HG02763 (cell line): Measurements from ENCODE around the gene TET2.
"Not testable (repeated sequence)": the region's sequence is repeated elsewhere in the genome, so short reads cannot be mapped to it uniquely, and the experiment has no call there.

ENCODE experiments used
- ATAC-seq: cut with Tn5 transposase; IDR thresholded peaks from one replicate; pipeline ENCODE4 v1.9.1; 2021; ENCODE audit warnings: mild to moderate bottlenecking, moderate library complexity; ENCODE audit not compliant: unreplicated experiment

TET2 gene

DNA sequence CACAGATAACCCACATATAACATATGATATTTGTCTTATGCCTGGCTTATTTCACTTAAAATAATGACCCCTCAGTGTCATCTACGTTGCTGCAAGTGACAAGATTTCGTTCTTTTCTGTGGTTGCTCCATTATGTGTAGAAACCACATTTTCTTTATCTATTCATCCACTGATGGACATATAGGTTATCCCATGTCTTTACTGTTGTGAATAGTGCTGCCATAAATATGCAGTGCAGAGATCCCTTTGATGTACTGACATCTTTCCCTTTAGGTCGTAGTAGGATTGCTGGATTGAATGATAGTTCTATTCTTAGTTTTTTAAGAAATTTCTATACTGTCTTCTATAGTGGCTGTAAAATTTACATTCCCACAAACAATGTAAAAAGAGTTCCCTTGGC, 135.8 kb downstream of the TET2 start:
- no peak for ATAC-seq

DNA sequence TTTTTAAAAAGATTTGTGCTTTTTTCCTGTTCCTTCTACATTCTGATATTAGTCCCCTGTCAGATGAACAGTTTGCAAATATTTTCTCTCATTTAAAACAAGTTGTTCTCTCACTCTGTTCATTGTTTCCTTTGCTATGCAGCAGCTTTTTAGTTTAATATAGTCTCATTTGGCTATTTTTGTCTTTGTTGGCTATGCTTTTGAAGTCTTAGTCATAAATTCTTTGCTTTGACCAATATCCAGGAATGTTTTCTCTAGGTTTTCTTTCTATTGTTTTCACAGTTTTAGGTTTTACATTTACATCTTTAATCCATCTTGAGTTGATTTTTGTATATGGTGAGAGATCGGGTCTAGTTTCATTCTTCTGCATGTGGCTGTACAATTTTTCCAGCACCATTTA, 136.8 kb downstream of the TET2 start:
- ATAC-seq: no peak

DNA sequence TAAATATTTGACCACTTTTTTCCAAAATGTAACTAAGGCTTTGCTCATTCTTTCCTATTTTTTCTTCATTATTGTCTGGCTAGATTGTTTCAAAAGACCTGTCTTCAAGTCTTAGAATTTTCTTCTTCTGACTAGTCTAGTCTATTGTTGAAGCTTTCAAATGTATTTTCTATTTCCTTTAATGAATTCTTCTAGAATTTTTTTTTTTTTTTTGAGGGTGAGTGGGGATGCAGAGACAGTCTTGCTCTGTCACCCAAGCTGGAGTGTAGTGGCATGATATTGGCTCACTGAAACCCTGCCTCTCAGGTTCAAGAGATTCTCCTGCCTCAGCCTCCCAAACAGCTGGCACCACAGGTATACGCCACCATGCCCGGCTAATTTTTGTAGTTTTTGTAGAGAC, 141.4 kb downstream of the TET2 start:
- no peak for ATAC-seq

DNA sequence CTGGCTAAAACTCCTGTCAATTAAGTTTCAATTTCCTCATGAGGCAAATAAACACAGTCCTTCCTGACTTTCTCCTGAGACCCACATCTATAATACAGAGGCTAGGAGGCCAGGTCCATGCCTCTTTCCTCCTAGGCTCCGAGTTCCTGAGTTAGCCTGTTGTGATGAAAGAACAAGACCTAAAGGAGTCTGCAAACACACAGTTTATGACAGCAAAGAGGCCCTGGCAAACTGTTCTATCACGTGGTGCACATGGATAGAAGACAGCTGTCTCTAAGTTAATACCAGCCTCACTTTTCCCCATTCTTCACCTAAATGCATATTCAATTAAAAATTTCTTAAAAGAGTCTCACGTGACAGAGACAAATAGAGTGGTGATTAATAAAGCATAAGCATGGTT, 145.2 kb downstream of the TET2 start:
- no peak for ATAC-seq

DNA sequence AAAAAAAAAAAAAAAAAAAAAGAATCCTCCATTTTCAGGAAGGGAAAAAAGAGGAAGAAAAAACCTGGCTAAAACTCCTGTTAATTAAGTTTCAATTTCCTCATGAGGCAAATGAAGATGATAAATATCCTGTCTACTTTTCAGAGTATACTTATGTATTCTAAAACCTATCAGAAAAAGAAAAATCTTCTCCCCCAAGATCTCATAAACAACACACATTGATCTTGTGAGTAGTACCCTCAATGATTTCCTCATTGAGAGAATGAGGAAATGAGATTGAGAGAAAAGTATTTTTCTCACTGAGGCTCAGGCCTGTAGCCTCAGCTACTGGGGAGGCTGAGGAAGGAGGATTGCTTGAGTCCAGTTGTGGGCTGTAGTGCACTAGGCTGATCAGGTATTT, 146.7 kb downstream of the TET2 start:
- no peak for ATAC-seq

DNA sequence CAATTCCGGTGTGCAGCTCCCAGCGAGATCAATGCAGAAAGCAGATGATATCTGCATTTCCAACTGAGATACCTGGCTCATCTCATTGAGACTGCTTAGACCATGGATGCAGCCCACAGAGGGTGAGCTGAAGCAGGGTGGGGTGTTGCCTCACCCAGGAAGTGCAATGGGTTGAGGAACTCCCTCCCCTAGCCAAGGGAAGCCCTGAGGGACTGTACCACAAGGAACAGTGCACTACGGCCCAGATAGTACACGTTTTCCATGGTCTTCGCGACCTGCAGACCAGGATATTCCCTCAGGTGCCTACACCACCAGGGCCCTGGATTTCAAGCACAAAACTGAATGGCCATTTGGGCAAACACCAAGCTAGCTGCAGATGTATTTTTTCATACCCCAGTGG, 150.0 kb downstream of the TET2 start:
- ATAC-seq: no peak

DNA sequence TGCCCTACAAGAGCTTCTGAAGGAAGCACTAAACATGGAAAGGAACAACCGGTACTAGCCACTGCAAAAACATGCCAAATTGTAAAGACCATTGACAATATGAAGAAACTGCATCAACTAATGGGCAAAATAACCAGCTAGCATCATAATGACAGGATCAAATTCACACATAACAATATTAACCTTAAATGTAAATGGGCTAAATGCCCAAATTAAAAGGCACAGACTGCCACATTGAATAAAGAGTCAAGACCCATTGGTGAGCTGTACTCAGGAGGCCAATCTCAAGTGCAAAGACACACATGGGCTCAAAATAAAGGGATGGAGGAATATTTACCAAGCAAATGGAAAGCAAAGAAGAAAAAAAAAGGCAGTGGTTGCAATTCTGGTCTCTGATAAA, 152.4 kb downstream of the TET2 start:
- ATAC-seq: not testable (repeated sequence)

DNA sequence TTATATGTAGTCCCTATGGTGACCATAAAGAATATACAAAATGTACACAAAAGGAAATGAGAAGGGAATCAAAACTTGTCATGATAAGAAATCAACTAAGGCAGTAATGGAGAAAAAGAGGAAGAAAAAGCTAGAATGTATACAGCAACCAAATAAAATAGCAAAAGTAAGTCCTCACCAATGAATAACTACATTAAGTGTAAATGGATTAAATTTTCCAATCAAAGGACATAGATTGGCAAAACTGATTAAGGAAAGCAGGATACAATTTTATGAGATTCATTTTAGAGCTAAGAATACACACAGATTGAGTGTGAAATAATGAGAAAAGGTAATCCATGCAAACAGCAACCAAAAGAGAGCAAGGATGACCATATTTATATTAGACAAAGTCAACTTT, 157.4 kb downstream of the TET2 start:
- ATAC-seq: no peak

DNA sequence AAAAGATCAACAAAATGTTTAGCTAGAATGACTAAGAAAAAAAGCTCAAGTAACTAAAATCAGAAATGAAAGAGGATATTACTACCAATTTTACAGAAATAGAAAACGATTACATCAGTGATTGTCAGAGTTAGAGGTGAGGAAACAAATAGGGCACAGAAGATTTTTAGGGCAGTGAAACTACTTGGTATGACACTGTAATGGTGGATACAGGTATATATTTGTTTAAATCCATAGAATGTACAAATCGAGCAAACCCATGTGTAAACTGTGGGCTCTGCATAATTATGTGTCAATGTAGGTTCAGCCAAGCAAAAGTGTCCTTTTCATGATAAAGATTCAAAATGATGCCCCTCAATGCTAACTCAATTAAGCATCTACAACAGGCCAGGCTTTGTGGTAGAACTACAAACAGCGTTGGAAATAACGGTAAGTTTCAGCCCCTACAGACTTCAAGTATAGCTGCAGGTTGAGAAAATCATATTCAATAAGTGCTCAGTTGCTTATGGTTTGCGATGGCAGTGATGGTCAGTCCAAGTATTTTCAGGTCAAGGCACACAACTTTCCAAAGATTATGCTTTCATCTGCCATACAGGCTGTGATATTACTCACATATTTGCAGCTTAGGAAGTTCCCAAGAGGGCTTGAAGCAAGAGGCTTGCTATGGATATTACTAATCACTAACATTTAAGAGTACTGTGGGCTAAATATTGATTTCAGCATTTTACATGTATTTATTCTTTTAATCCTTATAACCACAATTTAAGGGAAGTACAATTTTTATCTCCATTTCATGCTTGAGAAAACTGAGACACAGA, 158.6 kb downstream of the TET2 start:
- ATAC-seq: no peak

DNA sequence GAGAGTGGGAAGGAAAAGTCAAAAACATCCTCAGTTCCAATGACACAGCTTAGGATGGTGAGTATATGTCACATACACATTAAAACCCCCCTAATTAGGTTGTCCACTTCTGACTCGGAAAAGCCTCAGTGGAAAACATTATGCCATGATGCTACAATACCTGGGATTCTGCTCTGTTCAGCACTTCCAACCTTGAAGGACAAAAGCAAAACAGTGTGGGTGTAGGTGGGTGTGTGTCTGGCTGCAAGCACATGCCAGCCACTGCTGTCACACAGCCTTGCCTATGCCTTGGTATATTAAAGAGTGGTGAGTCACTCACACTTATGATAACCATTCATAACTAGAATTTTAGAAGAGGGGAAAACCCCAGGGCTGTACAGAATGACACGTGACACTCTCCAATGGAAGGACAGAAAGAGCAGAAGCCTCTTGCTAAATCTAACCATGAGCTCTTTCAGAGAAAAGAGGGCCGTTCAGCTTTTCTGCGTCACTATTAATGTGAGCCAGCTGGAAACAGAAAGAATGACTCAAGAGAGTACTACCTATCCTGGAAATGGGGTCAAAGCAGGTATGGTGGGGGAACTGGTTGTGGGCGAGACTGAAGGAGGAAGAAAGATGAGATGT, 159.6 kb downstream of the TET2 start:
- ATAC-seq: peak; percentile 89

DNA sequence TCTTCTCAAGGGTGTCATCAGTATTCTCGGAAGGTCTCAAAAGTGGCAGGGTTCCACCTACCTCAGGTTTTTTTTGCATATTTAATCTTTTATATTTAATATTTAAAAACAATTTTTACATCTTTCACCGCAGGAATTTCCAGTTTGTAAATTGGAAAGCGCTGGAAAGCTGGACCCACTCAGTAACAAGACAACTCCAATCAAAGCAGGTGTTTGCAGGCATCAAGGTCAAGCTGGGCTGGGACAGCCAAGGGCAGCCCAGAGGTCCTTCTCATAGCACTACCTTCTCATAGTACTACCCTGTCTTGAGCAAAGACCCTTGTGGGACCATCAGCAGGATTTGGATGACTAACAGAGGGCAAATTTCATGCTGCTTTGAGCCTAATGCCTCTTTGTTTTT, 160.1 kb downstream of the TET2 start:
- no peak for ATAC-seq

DNA sequence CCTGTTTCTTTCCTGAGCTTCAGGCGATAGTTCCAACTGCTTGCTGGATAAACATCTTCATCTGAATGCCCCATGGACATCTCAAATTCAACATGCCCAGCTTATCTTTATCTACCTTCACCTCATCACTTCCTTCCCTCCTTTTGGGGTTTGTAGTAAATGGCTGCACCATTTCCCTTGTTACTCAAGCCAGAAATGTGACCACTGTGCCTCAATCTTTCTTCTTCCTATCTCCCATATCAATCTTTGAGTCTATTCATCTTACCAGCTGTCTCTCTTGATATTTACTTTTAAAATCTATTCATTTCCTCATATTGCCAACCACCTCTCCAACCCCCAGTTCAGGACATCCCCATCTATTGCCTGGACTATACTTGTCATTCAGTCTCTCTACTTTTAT, 171.8 kb downstream of the TET2 start:
- ATAC-seq: no peak

DNA sequence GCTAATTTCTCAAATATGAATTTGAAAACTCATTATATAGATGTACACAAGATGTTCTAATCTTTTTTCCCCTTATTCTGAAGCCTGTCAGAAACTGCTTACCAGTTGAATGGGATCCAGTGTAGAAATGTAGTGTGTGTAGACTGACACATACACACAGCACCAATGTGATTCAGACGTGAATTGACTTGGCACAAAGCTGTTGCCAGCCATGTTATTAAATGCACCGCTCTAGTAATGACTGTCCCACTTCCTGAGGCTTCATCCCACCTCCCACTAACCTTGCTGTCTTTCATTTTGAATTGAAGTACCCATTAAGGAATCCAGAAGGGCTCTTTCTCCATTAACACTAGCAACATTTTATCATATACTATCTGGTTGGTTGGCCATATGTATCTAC, 180.5 kb downstream of the TET2 start:
- no peak for ATAC-seq

DNA sequence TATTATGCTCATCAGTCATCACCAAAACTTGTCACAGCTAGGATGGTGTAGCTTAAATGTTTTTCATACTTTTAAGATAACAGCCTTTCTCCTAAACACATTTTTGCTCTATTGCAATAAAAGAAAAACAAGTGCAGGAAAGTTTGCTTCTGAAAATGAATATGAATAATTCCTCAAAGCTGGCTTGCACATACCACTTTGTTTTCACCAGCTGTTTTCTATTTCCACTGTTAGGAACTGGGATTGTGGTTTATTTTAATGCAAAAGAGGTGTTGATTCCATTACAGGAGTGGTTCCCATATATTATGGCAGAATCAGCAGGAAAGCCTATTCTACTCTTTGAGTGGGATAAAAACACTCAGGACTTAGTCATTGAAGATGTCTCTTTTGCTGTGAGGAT, 181.3 kb downstream of the TET2 start:
- no peak for ATAC-seq

DNA sequence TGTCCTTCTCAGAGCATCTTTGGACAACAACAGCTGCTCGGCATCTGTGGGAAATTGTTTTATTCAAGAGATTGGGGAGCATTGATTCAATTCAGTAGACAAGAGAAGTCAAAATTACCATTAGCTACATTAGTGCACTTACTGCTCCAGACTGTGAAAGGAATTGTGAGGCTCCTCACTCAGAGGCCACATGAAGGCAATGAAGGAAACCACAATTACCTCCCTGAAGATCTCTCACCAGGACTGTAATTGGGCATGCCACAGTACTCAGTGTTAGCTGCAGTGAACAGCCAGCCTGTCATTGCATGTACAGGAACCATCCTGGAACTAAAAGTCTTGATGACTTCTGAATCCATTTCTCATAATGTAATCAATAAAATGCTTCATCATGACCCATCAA, 182.4 kb downstream of the TET2 start:
- no peak for ATAC-seq
